Smooth muscle cell (in vitro differentiated cells): ENCODE data around the gene KCNQ2. TPM values are rescaled to one million over a fixed set of nuclear protein-coding genes. Genes with fewer than 3 reads are reported as not detected.

Source experiments
- DNase-seq: peaks from one replicate; lab custom pipeline; 2025; ENCODE audit not compliant: unreplicated experiment; lab: John Stamatoyannopoulos, UW
- H2AFZ ChIP-seq: fragments of 200-600 bp; sonication (generic); 2 replicates; pipeline ENCODE4 v1.6.0; 2016; ENCODE audit warnings: antibody characterized with exemption, low read depth, mild to moderate bottlenecking
- H3F3A ChIP-seq: fragments of 200-600 bp; sonication (generic); 2 replicates; pipeline ENCODE4 v1.6.0; 2017; ENCODE audit warnings: antibody characterized with exemption, low read depth
- H3K27ac ChIP-seq: fragments of 200-600 bp; sonication (generic); 2 replicates; pipeline ENCODE4 v1.5.1; 2016; ENCODE audit warnings: low read depth, mild to moderate bottlenecking
- H3K27me3 ChIP-seq: fragments of 200-600 bp; sonication (generic); 2 replicates; pipeline ENCODE4 v1.6.1; 2016; ENCODE audit warnings: low read depth, mild to moderate bottlenecking
- H3K36me3 ChIP-seq: fragments of 200-600 bp; sonication (generic); 2 replicates; pipeline ENCODE4 v1.5.1; 2016; ENCODE audit warnings: low read depth
- H3K4me1 ChIP-seq: fragments of 200-600 bp; sonication (generic); 2 replicates; pipeline ENCODE4 v1.5.1; 2016; ENCODE audit warnings: low read depth
- H3K4me2 ChIP-seq: fragments of 200-600 bp; sonication (generic); 2 replicates; pipeline ENCODE4 v1.6.0; 2016; ENCODE audit warnings: mild to moderate bottlenecking
- H3K4me3 ChIP-seq: fragments of 200-600 bp; sonication (generic); 2 replicates; pipeline ENCODE4 v1.5.1; 2016; ENCODE audit warnings: mild to moderate bottlenecking
- H3K79me2 ChIP-seq: fragments of 200-600 bp; sonication (generic); 2 replicates; pipeline ENCODE4 v1.6.0; 2016; ENCODE audit warnings: low read depth, mild to moderate bottlenecking
- H3K9ac ChIP-seq: fragments of 200-600 bp; sonication (generic); 2 replicates; pipeline ENCODE4 v1.6.0; 2016; ENCODE audit warnings: low read depth
- H3K9me3 ChIP-seq: fragments of 200-600 bp; sonication (generic); replicated peaks from 2 replicates; pipeline ENCODE4 v1.5.1; 2016; ENCODE audit warnings: low read depth
- H4K20me1 ChIP-seq: fragments of 200-600 bp; sonication (generic); 2 replicates; pipeline ENCODE4 v1.6.0; 2016; ENCODE audit warnings: low read depth
- WGBS: methylation state at CpG from one replicate; pipeline ENCODE4 v1.1.7; 2016; ENCODE audit warnings: low lambda C conversion rate; 5-methylcytosine and 5-hydroxymethylcytosine counted together
- polyA plus RNA-seq: library from polyadenylated mRNA; unstranded; fragments of >200 nt; fragmentation: Nextera tagmentation; extraction: Ambion mirVana; gene quantifications from 2 replicates; pipeline ENCODE4 v1.2.1, GENCODE V29; 2016
- total RNA-seq: library from RNA; depleted of rRNA; stranded (reverse); fragments of >200 nt; gene quantifications from 2 replicates; pipeline ENCODE4 v1.2.3, GENCODE V29; 2014
- TF ChIP-seq, protein P1 (sequence below): fragments of 200-600 bp; sonication (generic); IDR thresholded peaks from 2 replicates; pipeline ENCODE4 v1.5.1; 2017; ENCODE audit warnings: borderline replicate concordance, mild to moderate bottlenecking, antibody characterized with exemption; ENCODE audit not compliant: insufficient read depth, poor library complexity, severe bottlenecking

KCNQ2 gene
- total and polyA plus RNA-seq, 2 experiments from 2014 or later, result 5.1 to 5.7 TPM

DNA sequence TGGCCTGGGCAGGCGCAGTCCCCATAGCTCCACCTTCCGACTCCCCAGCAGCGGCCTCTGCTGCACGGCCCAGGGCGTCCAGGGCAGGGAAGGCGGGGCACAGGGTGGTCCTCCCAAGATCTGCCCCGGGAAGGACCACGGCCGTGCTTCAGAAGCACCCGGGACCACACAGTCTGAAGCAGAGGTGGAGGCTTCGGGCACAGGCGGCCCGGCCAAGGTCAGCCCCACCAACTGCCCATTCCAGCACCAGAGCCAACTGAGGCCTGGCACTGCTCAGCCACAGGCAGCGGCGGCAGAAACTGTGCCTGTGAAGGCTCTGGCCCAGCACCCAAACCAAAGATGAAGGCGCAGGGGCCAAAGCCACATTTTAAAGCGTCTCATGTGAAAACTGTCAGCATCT is 20.6 kb downstream of the KCNQ2 start:
- TF ChIP-seq, protein P1, sequence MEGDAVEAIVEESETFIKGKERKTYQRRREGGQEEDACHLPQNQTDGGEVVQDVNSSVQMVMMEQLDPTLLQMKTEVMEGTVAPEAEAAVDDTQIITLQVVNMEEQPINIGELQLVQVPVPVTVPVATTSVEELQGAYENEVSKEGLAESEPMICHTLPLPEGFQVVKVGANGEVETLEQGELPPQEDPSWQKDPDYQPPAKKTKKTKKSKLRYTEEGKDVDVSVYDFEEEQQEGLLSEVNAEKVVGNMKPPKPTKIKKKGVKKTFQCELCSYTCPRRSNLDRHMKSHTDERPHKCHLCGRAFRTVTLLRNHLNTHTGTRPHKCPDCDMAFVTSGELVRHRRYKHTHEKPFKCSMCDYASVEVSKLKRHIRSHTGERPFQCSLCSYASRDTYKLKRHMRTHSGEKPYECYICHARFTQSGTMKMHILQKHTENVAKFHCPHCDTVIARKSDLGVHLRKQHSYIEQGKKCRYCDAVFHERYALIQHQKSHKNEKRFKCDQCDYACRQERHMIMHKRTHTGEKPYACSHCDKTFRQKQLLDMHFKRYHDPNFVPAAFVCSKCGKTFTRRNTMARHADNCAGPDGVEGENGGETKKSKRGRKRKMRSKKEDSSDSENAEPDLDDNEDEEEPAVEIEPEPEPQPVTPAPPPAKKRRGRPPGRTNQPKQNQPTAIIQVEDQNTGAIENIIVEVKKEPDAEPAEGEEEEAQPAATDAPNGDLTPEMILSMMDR, result no peak
- Histone ChIP-seq H3K9me3 (no peaks in the 10 kb centered on the region), H4K20me1 (no peaks in the 10 kb centered on the region), H3K27ac (no peak overlapping the region), H2AFZ (no peak overlapping the region), H3K4me3 (no peak overlapping the region), H3K4me1 (peaks cover 14% of the 10 kb centered on the region), H3F3A (no peaks in the 10 kb centered on the region), H3K36me3 (no peaks in the 10 kb centered on the region), H3K4me2 (no peak overlapping the region), H3K79me2 (no peaks in the 10 kb centered on the region), H3K9ac (no peak overlapping the region), H3K27me3 (no peaks in the 10 kb centered on the region)
- no peak for DNase-seq
- WGBS, result 94% methylated on average over 17 of the region's 17 CpGs

DNA sequence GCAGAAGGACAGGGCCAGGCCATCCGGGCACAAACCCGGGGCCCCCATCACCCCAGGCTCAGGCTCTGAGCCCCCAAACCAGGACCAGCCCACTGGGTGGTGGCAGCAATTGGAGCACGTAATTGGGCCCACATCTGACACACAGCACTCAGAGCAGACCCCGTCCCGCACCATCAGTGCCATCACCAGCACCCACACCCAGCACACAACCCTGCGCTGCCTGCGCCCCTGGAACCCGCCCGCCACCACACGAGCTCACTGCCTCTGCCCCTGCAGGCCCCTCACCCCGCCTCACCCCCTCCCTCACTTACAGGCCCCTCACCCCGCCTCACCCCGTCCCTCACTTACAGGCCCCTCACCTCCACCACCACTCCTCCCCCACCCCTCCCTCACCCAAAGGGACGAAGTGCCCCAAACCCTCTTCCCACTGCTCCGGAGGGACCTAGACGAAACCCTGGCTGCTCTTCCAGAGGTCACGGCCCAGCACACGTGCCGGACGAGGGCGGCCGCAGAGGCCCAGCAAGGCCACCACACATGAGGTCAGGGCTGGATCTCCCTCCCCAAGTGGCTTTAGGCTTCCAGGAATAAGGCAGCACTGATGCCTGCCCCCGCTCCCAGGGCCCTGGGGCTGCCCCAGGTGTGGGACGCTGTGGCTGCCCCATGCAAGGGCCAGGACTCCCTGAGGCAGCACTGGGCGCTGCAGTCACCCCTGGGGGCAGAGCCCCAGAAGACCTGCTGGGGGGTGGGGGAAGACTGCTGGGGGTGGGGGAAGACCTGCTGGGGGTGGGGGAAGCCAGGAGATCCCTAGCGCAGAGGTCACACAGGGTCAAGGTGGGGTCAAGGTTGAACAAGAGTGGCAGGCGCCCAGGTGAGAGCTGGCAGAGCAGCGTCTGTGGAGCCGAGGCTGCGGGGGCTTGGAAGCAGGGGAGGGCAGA is 22.4 kb downstream of the KCNQ2 start:
- H3F3A ChIP-seq, result no peaks in the 10 kb centered on the region
- H4K20me1 ChIP-seq, result no peaks in the 10 kb centered on the region
- no peaks in the 10 kb centered on the region for H3K27me3 ChIP-seq
- H3K4me3 ChIP-seq, result no peak overlapping the region
- DNase-seq, result no peak
- H3K79me2 ChIP-seq, result no peaks in the 10 kb centered on the region
- H2AFZ ChIP-seq, result no peak overlapping the region
- no peak overlapping the region for H3K9ac ChIP-seq
- H3K4me2 ChIP-seq, result no peak overlapping the region
- no peaks in the 10 kb centered on the region for H3K9me3 ChIP-seq
- H3K36me3 ChIP-seq, result no peaks in the 10 kb centered on the region
- peaks cover 14% of the 10 kb centered on the region for H3K4me1 ChIP-seq
- no peak overlapping the region for H3K27ac ChIP-seq
- WGBS, result 90% methylated on average over 19 of the region's 30 CpGs
- TF ChIP-seq, protein P1, result no peak

DNA sequence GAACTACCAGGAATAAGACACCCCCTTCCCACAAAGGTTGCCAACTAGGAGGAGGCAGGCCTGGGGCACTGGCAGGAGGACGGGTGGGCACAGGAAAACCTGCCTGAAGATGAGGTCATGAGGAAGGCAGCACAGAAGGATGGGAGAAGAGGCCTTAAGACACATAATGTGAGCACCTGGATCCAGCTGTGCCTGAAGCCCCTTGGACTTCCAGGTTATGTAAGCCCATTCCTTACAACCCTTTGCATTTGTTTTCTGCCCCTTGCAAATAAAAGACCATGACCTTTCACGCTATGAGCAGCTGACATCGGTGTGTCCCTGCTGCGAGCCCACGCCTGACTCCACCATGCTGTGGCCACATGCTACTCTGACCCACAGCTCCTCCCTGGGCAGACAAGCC is 23.4 kb downstream of the KCNQ2 start:
- no peak overlapping the region for H3K27ac ChIP-seq
- no peaks in the 10 kb centered on the region for H3K79me2 ChIP-seq
- no peaks in the 10 kb centered on the region for H4K20me1 ChIP-seq
- peaks cover 4% of the 10 kb centered on the region for H3K4me1 ChIP-seq
- WGBS, result 95% methylated on average over 5 of the region's 5 CpGs
- no peaks in the 10 kb centered on the region for H3K36me3 ChIP-seq
- H3K27me3 ChIP-seq, result no peaks in the 10 kb centered on the region
- no peak overlapping the region for H3K4me3 ChIP-seq
- no peaks in the 10 kb centered on the region for H3K9me3 ChIP-seq
- no peak for DNase-seq
- no peak overlapping the region for H3K4me2 ChIP-seq
- H2AFZ ChIP-seq, result no peak overlapping the region
- no peak overlapping the region for H3K9ac ChIP-seq
- TF ChIP-seq, protein P1, result no peak
- H3F3A ChIP-seq, result no peaks in the 10 kb centered on the region
